ENCODE results near the gene GOLGA6L25.
"Not testable (repeated sequence)": the region's sequence is repeated elsewhere in the genome, so short reads cannot be mapped to it uniquely, and the experiment has no call there.

Gene GOLGA6L25

GRCh38 chr15:28553268-28553667, at the start of gene GOLGA6L25:
TSS of gene GOLGA6L25 (plus strand) at chr15:28553568. CDS start at chr15:28553629, 61 bp downstream.
- DNase-seq (ENCODE audit: low read depth in 1 of 2, low spot score in 1 of 2); in situ Hi-C loops (cut with HindIII; ENCODE audit: low pct_unique_long_range_greater_than_20kb, low sequenced_read_pairs): not testable (repeated sequence)

GRCh38 chr15:28508217-28508889, 45.0 kb upstream of the GOLGA6L25 start:
- in situ Hi-C loops (cut with HindIII; ENCODE audit: low pct_unique_long_range_greater_than_20kb, low sequenced_read_pairs) = not testable (repeated sequence)

GRCh38 chr15:28514128-28514527, 39.2 kb upstream of the GOLGA6L25 start:
- DNase-seq (ENCODE audit: low read depth in 1 of 2, low spot score in 1 of 2); in situ Hi-C loops (cut with HindIII; ENCODE audit: low pct_unique_long_range_greater_than_20kb, low sequenced_read_pairs): not testable (repeated sequence)

More at GRCh38 chr15:28508217-28508889, 45.0 kb upstream of the GOLGA6L25 start:
- not testable (repeated sequence) for DNase-seq (ENCODE audit: low read depth in 1 of 2, low spot score in 1 of 2)

GRCh38 chr15:28515208-28515607, 38.2 kb upstream of the GOLGA6L25 start:
- DNase-seq (ENCODE audit: low read depth in 1 of 2, low spot score in 1 of 2); in situ Hi-C loops (cut with HindIII; ENCODE audit: low pct_unique_long_range_greater_than_20kb, low sequenced_read_pairs): not testable (repeated sequence)

GRCh38 chr15:28532954-28533353, 20.4 kb upstream of the GOLGA6L25 start, which contains the start of gene GOLGA8G:
TSS of gene GOLGA8G (minus strand) at chr15:28532971. CDS start at chr15:28532909, 62 bp downstream.
- DNase-seq (ENCODE audit: low read depth in 1 of 2, low spot score in 1 of 2); in situ Hi-C loops (cut with HindIII; ENCODE audit: low pct_unique_long_range_greater_than_20kb, low sequenced_read_pairs): not testable (repeated sequence)

GRCh38 chr15:28573351-28573750, 20.0 kb downstream of the GOLGA6L25 start:
- in situ Hi-C loops (cut with HindIII; ENCODE audit: low pct_unique_long_range_greater_than_20kb, low sequenced_read_pairs); DNase-seq (ENCODE audit: low read depth in 1 of 2, low spot score in 1 of 2): not testable (repeated sequence)

GRCh38 chr15:28588977-28589606, 35.7 kb downstream of the GOLGA6L25 start:
- DNase-seq (ENCODE audit: low read depth in 1 of 2, low spot score in 1 of 2); in situ Hi-C loops (cut with HindIII; ENCODE audit: low pct_unique_long_range_greater_than_20kb, low sequenced_read_pairs): not testable (repeated sequence)

- DNase-seq (ENCODE audit: low read depth in 1 of 2, low spot score in 1 of 2); in situ Hi-C loops (cut with HindIII; ENCODE audit: low pct_unique_long_range_greater_than_20kb, low sequenced_read_pairs): not testable (repeated sequence)
Observed at GRCh38 chr15:28589769-28590168, 36.4 kb downstream of the GOLGA6L25 start.

- in situ Hi-C loops (cut with HindIII; ENCODE audit: low pct_unique_long_range_greater_than_20kb, low sequenced_read_pairs); DNase-seq (ENCODE audit: low read depth in 1 of 2, low spot score in 1 of 2): not testable (repeated sequence)
Observed at GRCh38 chr15:28592395-28592794, 39.0 kb downstream of the GOLGA6L25 start.

- in situ Hi-C loops (cut with HindIII; ENCODE audit: low pct_unique_long_range_greater_than_20kb, low sequenced_read_pairs); DNase-seq (ENCODE audit: low read depth in 1 of 2, low spot score in 1 of 2): not testable (repeated sequence)
Observed at GRCh38 chr15:28593424-28594129, 40.2 kb downstream of the GOLGA6L25 start.

- DNase-seq (ENCODE audit: low read depth in 1 of 2, low spot score in 1 of 2); in situ Hi-C loops (cut with HindIII; ENCODE audit: low pct_unique_long_range_greater_than_20kb, low sequenced_read_pairs): not testable (repeated sequence)
Observed at GRCh38 chr15:28597471-28597870, 44.1 kb downstream of the GOLGA6L25 start.

- DNase-seq (ENCODE audit: low read depth in 1 of 2, low spot score in 1 of 2); in situ Hi-C loops (cut with HindIII; ENCODE audit: low pct_unique_long_range_greater_than_20kb, low sequenced_read_pairs): not testable (repeated sequence)
Observed at GRCh38 chr15:28598209-28598608, 44.8 kb downstream of the GOLGA6L25 start.

- in situ Hi-C loops (cut with HindIII; ENCODE audit: low pct_unique_long_range_greater_than_20kb, low sequenced_read_pairs); DNase-seq (ENCODE audit: low read depth in 1 of 2, low spot score in 1 of 2): not testable (repeated sequence)
Observed at GRCh38 chr15:28602152-28602551, 48.8 kb downstream of the GOLGA6L25 start.

All from T47D (cell line).